Heart right ventricle (tissue), 16 donors: Measurements from ENCODE around the gene RSBN1L. TPM values are rescaled to one million over a fixed set of nuclear protein-coding genes. Genes with fewer than 3 reads are reported as not detected.

Experiments used
- ATAC-seq, 8 donors: fragments of 200-7000 bp; cut with Tn5 transposase; one replicate each; pipeline ENCODE4 v1.9.1; 2020; ENCODE audit warnings: mild to moderate bottlenecking in 8 of 8, moderate library complexity in 8 of 8, moderate number of reproducible peaks in 1 of 8
- DNase-seq, 2 donors: peaks; one replicate each; pipeline ENCODE4 v3.0.0-alpha.2; 2020
- H3K27ac ChIP-seq, 10 donors: fragments of 200-600 bp; sonication (generic) in 2 of 10; one replicate each; pipeline versions ENCODE4 v1.5.0 to v1.8.0; 2020 to 2022; ENCODE audit warnings: mild to moderate bottlenecking in 3 of 10
- H3K27me3 ChIP-seq, 7 donors: fragments of 200-600 bp; one replicate each; pipeline ENCODE4 v1.8.0; 2021 to 2022; ENCODE audit warnings: mild to moderate bottlenecking in 2 of 7
- H3K36me3 ChIP-seq, 9 donors: fragments of 200-600 bp; sonication (generic) in 1 of 9; one replicate each; pipeline versions ENCODE4 v1.5.0 to v1.8.0; 2020 to 2022; ENCODE audit warnings: mild to moderate bottlenecking in 2 of 9
- H3K4me1 ChIP-seq, 9 donors: fragments of 200-600 bp; sonication (generic) in 1 of 9; one replicate each; pipeline versions ENCODE4 v1.5.0 to v1.8.0; 2020 to 2022; ENCODE audit warnings: mild to moderate bottlenecking in 4 of 9
- H3K4me3 ChIP-seq, 10 donors: fragments of 200-600 bp; sonication (generic) in 2 of 10; one replicate each; pipeline versions ENCODE4 v1.5.0 to v1.8.0; 2020 to 2022; ENCODE audit warnings: mild to moderate bottlenecking in 7 of 10, moderate library complexity in 2 of 10
- H3K9me3 ChIP-seq, 11 donors: fragments of 200-600 bp in 10 of 11; sonication (generic) in 2 of 11; one replicate each; pipeline versions ENCODE4 v1.5.0 to v1.8.0; 2013 to 2022; ENCODE audit warnings: mild to moderate bottlenecking in 2 of 11, control low read depth in 1 of 11, moderate library complexity in 1 of 11
- CTCF ChIP-seq, 9 donors: fragments of 200-600 bp; sonication (generic) in 2 of 9; IDR thresholded peaks; one replicate each; pipeline versions ENCODE4 v1.5.0 to v1.8.0; 2021 to 2022; ENCODE audit warnings: antibody characterized with exemption in 9 of 9, mild to moderate bottlenecking in 5 of 9, moderate library complexity in 1 of 9
- WGBS, 2 donors: extraction: QIAGEN DNeasy Blood & Tissue Kit; methylation state at CpG; one replicate each; pipeline ENCODE4 v1.1.7; 2013; ENCODE audit warnings: inconsistent platforms in 1 of 2; 5-methylcytosine and 5-hydroxymethylcytosine counted together
- intact Hi-C, 10 donors: fragments of 100-400 bp; cut with DNase I; formaldehyde crosslinking; loops; one replicate each; pipeline versions ENCODE4 v1.11.1 to v1.14.2; 2022
- polyA plus RNA-seq, 2 donors: library from polyadenylated mRNA; stranded (reverse); fragments of 200-250 nt; gene quantifications; one replicate each; pipeline ENCODE4 v1.2.3, GENCODE V29; 2013
- total RNA-seq, 10 donors: library from RNA; stranded (reverse); fragmentation: NEBNext Ultra II Directional in 3 of 10; extraction: Animal tissue kit (Norgen Biotek cat#: 25700) in 3 of 10; gene quantifications; one replicate each; pipeline versions ENCODE4 v1.2.1 to v1.2.4, GENCODE V29; 2021 to 2023
- donor health status: Arrhythmogenic right ventricular cardiomyopathy.
- donor health status: ischemic (EF 13 %, LVEDD 7.1; RV severe dilation, severe dysfunction).
- donor health status: healthy with polysubstance abuse.
- donor health status: DM: no; HTN: yes; CAD: no.
- donor health status: DM: no; HTN: no; CAD: no.
- donor health status: ischemic (EF 25% LVEDD 6.9; RV normal size, moderate dysfunction).
- donor health status: ischemic (EF 25% LVEDD 5.7; RV mildly dilated, moderate dysfunction).
- donor health status: healthy.
- donor health status: DM: yes; HTN: yes; CAD: no.
- donor health status: Ischemic cardiomyopathy.
- donor health status: ischemic (EF 35%, LVEDD 5.7; RV mildly dilated, moderate dysfunction).
- donor health status: nonischemic (EF 11% LVEDD 7.7; RV severe dilation, severe dysfunction).
- donor health status: DM: yes; HTN: yes; CAD: no.
- donor health status: PGD.
- donor health status: ischemic (EF 29% LVEDD 5.4; RV normal size, mild dysfunction).
- donor health status: nonischemic (EF 23%, LVEDD 6.1; RV moderate dilation, normal function).

The RSBN1L gene
- total and polyA plus RNA-seq, 12 donors: 3.3 to 11.8 (median 9.6) TPM

GRCh38 chr7:77791336-77791735, 95.1 kb downstream of the RSBN1L start:
- no peak for TF ChIP-seq CTCF (IDR thresholded peaks at IDR 0.05)
- Histone ChIP-seq H3K4me1 (peaks cover 0 to 28% (median 1%) of the 10 kb centered on the region in 9 donors), H3K4me3 (no peak overlapping the region), H3K9me3 (peaks cover 0 to 2% (median 0%) of the 10 kb centered on the region in 11 donors), H3K27me3 (no peaks in the 10 kb centered on the region), H3K36me3 (peaks cover 0 to 36% (median 0%) of the 10 kb centered on the region in 9 donors), H3K27ac (no peak overlapping the region)
- DNase-seq: no peak
- 86 to 88% methylated on average over 6 of the region's 6 CpGs for WGBS, 2 donors
- intact Hi-C loops: loop anchor here in 2 of 10 donors (10.0 kb wide), 2 partner anchors 113 to 143 kb away; no protein-coding TSS in a partner anchor
- ATAC-seq: no peak

GRCh38 chr7:77791956-77792355, 95.7 kb downstream of the RSBN1L start:
- Histone ChIP-seq H3K36me3 (peaks cover 0 to 35% (median 0%) of the 10 kb centered on the region in 9 donors), H3K4me3 (no peak overlapping the region), H3K27me3 (no peaks in the 10 kb centered on the region), H3K9me3 (no peaks in the 10 kb centered on the region), H3K27ac (no peak overlapping the region), H3K4me1 (peaks cover 4 to 34% (median 7%) of the 10 kb centered on the region in 9 donors)
- intact Hi-C loops: loop anchor here in 2 of 10 donors (10.0 kb wide), 2 partner anchors 113 to 143 kb away; no protein-coding TSS in a partner anchor
- 73 to 93% methylated on average over 2 of the region's 2 CpGs for whole genome bisulfite sequencing, 2 donors
- DNase-seq (no peak), ATAC-seq (no peak)
- no peak for TF ChIP-seq CTCF (IDR thresholded peaks at IDR 0.05)

- Histone ChIP-seq H3K36me3 (peaks cover 0 to 29% (median 0%) of the 10 kb centered on the region in 9 donors), H3K27ac (no peak overlapping the region), H3K4me1 (peaks cover 7 to 41% (median 14%) of the 10 kb centered on the region in 9 donors), H3K27me3 (no peaks in the 10 kb centered on the region), H3K9me3 (no peaks in the 10 kb centered on the region), H3K4me3 (no peak overlapping the region)
- TF ChIP-seq CTCF (IDR thresholded peaks at IDR 0.05): no peak
- 73 to 77% methylated on average over 4 of the region's 4 CpGs for WGBS, 2 donors
- ATAC-seq (no peak), DNase-seq (no peak)
- intact Hi-C loops: loop anchor here in 2 of 10 donors (10.0 kb wide), 2 partner anchors 111 to 141 kb away; no protein-coding TSS in a partner anchor
Observed at GRCh38 chr7:77794000-77794399, 97.7 kb downstream of the RSBN1L start.

DNA sequence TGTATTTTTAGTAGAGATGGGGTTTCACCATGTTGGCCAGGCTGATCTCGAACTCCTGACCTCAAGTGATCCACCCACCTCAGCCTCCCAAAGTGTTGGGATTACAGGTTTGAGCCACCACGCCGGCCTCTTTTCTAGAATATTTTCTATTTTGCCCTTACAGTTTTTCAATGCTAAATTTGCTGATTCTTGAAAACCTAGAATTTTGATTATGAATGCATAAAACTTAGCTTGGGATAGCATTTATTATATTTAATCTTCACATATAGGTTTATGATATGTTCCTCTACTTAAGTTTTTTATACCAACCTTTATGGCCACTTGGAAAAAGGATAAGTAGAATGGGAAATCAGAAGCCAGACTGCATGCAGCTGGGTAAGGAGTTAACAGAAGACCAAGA, 99.8 kb downstream of the RSBN1L start:
- no peak for TF ChIP-seq CTCF (IDR thresholded peaks at IDR 0.05)
- DNase-seq: no peak
- WGBS, 2 donors: 85 to 96% methylated on average over 3 of the region's 3 CpGs
- Histone ChIP-seq H3K27me3 (no peaks in the 10 kb centered on the region), H3K9me3 (no peaks in the 10 kb centered on the region), H3K36me3 (peaks cover 0 to 29% (median 0%) of the 10 kb centered on the region in 9 donors), H3K27ac (no peak overlapping the region), H3K4me1 (peaks cover 7 to 59% (median 24%) of the 10 kb centered on the region in 9 donors), H3K4me3 (no peak overlapping the region)
- intact Hi-C loops: loop anchor here in 2 of 10 donors (10.0 kb wide), 2 partner anchors 109 to 139 kb away; no protein-coding TSS in a partner anchor
- no peak for ATAC-seq
